T-helper 1 cell treated with Interleukin-12 subunit alpha and Interleukin-12 subunit beta and Interleukin-4 antibody, amounts not matched to agents 30 μg/mL and 1 μg/mL, for 36 hours (primary cell): ENCODE results near the gene MYBPHL.

Experiments used
- H3K27ac Mint-ChIP-seq: one replicate; pipeline ENCODE4 v1.8.0; 2021; ENCODE audit warnings: mild to moderate bottlenecking, mixed read lengths
- H3K27me3 Mint-ChIP-seq: one replicate; pipeline ENCODE4 v1.8.0; 2021; ENCODE audit warnings: low read depth, mixed read lengths
- H3K36me3 Mint-ChIP-seq: one replicate; pipeline ENCODE4 v1.8.0; 2021; ENCODE audit warnings: low read depth, mixed read lengths
- H3K4me1 Mint-ChIP-seq: one replicate; pipeline ENCODE4 v1.8.0; 2021; ENCODE audit warnings: low read depth, mixed read lengths
- H3K4me3 Mint-ChIP-seq: one replicate; pipeline ENCODE4 v1.8.0; 2021; ENCODE audit warnings: mild to moderate bottlenecking, moderate library complexity, mixed read lengths
- H3K9me3 Mint-ChIP-seq: one replicate; pipeline ENCODE4 v1.8.0; 2021; ENCODE audit warnings: mixed read lengths

MYBPHL gene

DNA sequence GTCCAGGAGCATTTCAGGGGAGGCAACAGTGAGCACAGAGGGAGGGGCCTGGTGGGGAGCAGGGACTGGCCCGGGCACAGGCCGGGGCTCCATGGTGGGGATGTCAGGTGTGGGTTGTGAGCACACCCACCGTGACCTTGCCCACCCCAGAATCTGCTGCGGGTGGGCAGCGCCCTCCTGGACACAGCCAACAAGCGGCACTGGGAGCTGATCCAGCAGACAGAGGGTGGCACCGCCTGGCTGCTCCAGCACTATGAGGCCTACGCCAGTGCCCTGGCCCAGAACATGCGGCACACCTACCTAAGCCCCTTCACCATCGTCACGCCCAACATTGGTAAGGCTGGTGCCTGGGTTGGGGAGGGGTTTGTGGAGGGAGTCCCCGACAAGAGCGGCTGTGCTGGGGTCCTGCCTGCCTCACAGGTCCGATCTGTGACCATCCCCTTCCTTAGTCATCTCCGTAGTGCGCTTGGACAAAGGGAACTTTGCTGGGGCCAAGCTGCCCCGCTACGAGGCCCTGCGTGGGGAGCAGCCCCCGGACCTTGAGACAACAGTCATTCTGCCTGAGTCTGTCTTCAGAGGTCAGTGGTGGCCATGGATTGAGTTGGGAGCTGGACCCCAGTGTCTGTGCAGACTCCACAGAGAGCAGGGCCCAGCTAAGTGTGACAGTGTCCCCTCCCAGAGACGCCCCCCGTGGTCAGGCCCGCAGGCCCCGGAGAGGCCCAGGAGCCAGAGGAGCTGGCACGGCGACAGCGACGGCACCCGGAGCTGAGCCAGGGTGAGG, 38.2 kb downstream of the MYBPHL start:
- Mint-ChIP-seq H3K27me3 (no peaks in the 10 kb centered on the region), H3K9me3 (no peaks in the 10 kb centered on the region), H3K36me3 (no peaks in the 10 kb centered on the region), H3K27ac (no peak overlapping the region), H3K4me1 (no peaks in the 10 kb centered on the region), H3K4me3 (no peak overlapping the region)

DNA sequence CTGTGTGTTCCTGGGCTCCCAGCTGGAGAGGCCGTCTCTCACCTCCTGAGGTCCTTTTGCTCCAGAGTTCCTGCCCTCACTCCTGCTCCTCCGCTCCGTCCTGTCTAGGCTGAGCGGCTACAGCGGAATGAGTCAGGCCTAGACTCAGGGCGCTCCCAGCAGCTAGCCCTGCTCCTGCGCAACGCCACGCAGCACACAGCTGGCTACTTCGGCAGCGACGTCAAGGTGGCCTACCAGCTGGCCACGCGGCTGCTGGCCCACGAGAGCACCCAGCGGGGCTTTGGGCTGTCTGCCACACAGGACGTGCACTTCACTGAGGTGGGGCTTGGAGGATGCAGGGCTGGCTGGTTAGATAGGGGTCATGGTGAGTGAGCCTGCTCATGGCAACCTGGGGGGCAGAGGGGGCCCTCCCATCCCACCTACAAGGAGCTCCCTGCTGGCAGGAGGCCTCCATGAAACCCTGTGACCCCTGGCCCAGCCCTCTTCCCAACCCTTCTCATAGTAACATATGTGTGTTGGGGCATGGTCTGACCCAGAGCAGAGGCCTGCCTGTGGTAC, 39.0 kb downstream of the MYBPHL start:
- Mint-ChIP-seq H3K9me3 (no peaks in the 10 kb centered on the region), H3K27ac (no peak overlapping the region), H3K4me3 (no peak overlapping the region), H3K36me3 (no peaks in the 10 kb centered on the region), H3K4me1 (no peaks in the 10 kb centered on the region), H3K27me3 (no peaks in the 10 kb centered on the region)

DNA sequence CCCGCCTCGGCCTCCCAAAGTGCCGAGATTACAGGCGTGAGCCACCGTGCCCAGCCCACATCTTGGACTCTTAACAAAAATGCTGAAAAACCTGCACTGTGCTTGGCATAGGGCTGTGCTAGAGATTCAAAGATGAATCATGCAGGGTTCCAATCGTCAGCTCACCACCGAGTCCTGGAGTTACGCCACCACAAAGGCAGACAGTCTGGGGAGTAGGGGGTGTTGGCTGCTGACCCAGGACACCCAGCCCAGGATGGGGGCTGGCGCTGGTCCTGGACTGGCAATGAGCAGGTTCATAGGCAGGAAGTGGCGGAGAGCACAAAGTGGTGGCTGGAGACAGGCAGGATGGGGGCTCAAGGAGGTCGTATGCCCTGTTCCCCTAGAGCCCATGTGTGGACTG, 39.8 kb downstream of the MYBPHL start:
- no peak overlapping the region for H3K27ac Mint-ChIP-seq

DNA sequence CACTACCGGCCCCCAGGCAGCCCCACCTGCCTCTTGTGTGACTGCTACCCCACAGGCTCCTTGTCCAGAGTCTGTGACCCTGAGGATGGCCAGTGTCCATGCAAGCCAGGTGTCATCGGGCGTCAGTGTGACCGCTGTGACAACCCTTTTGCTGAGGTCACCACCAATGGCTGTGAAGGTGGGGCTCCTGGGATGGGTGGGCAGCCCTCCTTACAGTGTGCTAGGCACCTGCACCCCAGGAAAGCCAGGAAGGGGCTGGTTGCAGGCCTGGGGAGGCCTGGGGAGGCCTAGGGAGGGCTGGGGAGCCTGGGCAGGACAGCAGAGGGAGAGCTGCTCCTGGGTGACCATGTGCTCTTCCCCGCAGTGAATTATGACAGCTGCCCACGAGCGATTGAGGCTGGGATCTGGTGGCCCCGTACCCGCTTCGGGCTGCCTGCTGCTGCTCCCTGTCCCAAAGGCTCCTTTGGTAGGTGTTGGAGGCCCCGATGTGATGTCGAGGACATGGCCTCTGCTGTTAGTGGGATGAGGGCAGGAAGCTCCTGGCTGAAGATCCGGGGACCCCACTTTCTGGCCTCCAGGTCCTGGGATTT, 41.0 kb downstream of the MYBPHL start:
- H3K9me3 Mint-ChIP-seq = no peaks in the 10 kb centered on the region
- H3K4me3 Mint-ChIP-seq = no peak overlapping the region
- H3K36me3 Mint-ChIP-seq = no peaks in the 10 kb centered on the region
- H3K27ac Mint-ChIP-seq = no peak overlapping the region
- H3K27me3 Mint-ChIP-seq = no peaks in the 10 kb centered on the region
- no peaks in the 10 kb centered on the region for H3K4me1 Mint-ChIP-seq

More for the DNA sequence above, 39.8 kb downstream of the MYBPHL start:
- Mint-ChIP-seq H3K36me3 (no peaks in the 10 kb centered on the region), H3K27me3 (no peaks in the 10 kb centered on the region), H3K9me3 (no peaks in the 10 kb centered on the region), H3K4me1 (no peaks in the 10 kb centered on the region), H3K4me3 (no peak overlapping the region)

DNA sequence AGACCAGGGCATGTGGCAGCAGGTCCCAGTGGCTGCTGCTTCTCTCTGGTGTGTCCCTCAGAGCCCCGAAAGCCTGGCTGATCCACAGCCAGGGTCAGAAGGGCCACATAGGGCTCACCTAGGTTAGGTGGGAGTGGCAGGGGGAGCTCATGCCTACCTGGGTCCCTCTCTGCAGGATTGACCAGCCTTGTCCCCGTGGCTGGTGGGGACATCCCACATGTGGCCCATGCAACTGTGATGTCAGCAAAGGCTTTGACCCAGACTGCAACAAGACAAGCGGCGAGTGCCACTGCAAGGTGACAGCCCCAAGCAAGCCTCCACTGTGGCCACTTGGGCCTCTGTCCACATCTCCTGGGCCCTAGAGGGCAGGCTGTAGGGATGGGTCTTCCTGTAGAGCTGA, 41.8 kb downstream of the MYBPHL start:
- Mint-ChIP-seq H3K9me3 (no peaks in the 10 kb centered on the region), H3K4me1 (no peaks in the 10 kb centered on the region), H3K27ac (no peak overlapping the region), H3K27me3 (no peaks in the 10 kb centered on the region), H3K36me3 (no peaks in the 10 kb centered on the region), H3K4me3 (no peak overlapping the region)

DNA sequence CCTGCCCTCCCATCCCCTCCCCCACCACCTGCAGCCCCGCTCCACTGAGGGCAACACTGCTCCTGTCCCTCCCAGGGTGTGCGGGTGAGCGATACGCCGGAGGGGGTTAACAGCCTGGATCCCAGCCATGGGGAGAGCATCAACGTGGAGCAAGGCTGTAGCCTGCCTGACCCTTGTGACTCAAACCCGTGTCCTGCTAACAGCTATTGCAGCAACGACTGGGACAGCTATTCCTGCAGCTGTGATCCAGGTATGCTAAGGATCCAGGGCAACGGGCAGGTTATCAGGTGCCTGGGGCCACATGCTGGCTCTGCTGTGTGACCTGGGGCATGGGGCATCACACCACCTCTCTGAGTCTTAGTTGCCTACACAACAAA, 42.4 kb downstream of the MYBPHL start:
- no peak overlapping the region for H3K27ac Mint-ChIP-seq
- no peaks in the 10 kb centered on the region for H3K27me3 Mint-ChIP-seq
- no peaks in the 10 kb centered on the region for H3K36me3 Mint-ChIP-seq
- no peak overlapping the region for H3K4me3 Mint-ChIP-seq
- H3K4me1 Mint-ChIP-seq = no peaks in the 10 kb centered on the region
- H3K9me3 Mint-ChIP-seq = no peaks in the 10 kb centered on the region

DNA sequence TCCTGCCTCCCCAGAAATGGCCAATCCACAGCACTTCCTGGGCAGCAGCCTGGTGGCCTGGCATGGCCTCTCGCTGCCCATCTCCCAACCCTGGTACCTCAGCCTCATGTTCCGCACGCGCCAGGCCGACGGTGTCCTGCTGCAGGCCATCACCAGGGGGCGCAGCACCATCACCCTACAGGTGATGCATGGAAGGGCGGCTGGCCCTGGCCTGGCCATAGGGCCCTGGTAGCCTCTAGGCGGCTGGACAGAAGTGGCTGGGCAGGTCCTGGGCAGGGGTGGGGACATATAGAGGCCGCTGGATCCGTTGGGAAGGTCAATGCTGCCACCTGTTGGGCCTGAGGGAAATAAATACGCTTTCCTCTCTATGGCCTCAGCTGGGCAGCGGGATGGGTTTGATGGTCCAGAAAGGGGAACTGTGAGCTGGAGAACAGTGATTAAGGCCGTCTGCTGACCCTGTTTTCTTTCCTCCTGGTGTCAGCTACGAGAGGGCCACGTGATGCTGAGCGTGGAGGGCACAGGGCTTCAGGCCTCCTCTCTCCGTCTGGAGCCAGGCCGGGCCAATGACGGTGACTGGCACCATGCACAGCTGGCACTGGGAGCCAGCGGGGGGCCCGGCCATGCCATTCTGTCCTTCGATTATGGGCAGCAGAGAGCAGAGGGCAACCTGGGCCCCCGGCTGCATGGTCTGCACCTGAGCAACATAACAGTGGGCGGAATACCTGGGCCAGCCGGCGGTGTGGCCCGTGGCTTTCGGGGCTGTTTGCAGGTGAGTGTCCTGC, 43.0 kb downstream of the MYBPHL start:
- no peaks in the 10 kb centered on the region for H3K27me3 Mint-ChIP-seq
- no peak overlapping the region for H3K4me3 Mint-ChIP-seq
- no peak overlapping the region for H3K27ac Mint-ChIP-seq

DNA sequence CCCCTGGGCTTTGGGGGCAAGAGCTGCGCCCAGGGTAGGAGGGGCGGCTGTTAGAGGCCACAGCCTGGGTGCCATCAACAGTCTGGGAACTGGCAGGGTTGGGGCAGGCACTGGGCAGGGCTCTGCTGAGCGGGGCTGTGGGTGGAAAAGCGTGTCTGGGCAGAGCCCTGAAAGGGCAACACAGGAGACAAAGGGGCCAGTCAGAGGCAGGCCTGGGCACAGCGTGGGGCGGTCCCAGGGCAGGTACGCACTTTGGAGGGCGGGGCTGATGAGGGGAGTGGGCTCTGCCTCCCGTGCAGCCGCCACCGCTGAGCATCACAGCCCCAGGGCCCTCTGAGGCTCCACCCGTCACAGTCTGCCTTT, 43.6 kb downstream of the MYBPHL start:
- Mint-ChIP-seq H3K4me3 (no peak overlapping the region), H3K9me3 (no peaks in the 10 kb centered on the region), H3K27ac (no peak overlapping the region), H3K27me3 (no peaks in the 10 kb centered on the region), H3K36me3 (no peaks in the 10 kb centered on the region), H3K4me1 (no peaks in the 10 kb centered on the region)

More for the DNA sequence above, 43.0 kb downstream of the MYBPHL start:
- H3K4me1 Mint-ChIP-seq = no peaks in the 10 kb centered on the region
- no peaks in the 10 kb centered on the region for H3K36me3 Mint-ChIP-seq
- no peaks in the 10 kb centered on the region for H3K9me3 Mint-ChIP-seq

DNA sequence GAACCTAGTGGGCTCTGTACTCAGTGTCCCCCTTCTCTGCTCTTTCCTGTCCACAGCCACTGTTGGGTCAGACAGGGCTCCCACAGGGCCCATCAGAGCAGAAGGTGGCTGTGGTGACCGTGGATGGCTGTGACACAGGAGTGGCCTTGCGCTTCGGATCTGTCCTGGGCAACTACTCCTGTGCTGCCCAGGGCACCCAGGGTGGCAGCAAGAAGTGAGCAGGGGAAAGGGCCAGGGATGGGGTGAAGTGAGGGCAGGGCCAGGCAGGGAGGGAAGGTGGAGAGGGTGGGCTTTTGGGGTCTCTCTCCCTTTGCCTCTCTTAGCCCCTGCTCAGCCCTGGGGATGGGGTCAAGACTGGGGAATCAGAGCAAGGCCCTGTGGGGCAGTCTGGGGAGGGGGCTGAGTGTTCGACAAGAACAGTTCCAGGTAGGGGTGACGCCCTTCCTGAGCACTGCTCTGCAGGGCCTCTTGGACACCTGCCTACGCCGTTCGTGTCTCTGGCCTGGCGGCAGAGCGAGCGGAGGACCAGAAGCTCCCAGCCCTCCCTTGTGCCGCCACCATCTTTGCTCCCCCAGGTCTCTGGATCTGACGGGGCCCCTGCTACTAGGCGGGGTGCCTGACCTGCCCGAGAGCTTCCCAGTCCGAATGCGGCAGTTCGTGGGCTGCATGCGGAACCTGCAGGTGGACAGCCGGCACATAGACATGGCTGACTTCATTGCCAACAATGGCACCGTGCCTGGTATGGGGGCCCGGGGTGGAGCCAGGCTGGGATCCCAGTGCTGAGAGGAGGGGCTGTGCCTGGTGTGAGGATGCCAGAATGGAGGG, 44.4 kb downstream of the MYBPHL start:
- no peak overlapping the region for H3K27ac Mint-ChIP-seq
- H3K36me3 Mint-ChIP-seq = no peaks in the 10 kb centered on the region
- H3K9me3 Mint-ChIP-seq = no peaks in the 10 kb centered on the region
- H3K4me3 Mint-ChIP-seq = no peak overlapping the region
- H3K27me3 Mint-ChIP-seq = no peaks in the 10 kb centered on the region
- no peaks in the 10 kb centered on the region for H3K4me1 Mint-ChIP-seq

DNA sequence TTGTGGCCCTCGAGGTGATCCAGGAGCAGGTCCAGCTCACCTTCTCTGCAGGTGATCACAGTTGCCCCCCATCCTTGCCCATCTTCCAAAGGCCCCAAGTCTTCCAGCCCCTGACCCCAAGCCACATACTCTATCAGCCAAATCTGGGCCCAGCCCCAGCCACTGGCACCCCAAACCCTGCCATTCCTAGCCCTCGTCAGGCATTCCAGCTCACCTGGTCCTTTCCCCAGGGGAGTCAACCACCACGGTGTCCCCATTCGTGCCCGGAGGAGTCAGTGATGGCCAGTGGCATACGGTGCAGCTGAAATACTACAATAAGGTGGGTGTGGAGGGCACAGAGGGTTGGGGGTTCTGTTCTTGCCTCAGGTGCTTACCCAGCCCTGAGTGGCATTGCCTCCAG, 45.2 kb downstream of the MYBPHL start:
- no peaks in the 10 kb centered on the region for H3K4me1 Mint-ChIP-seq
- no peaks in the 10 kb centered on the region for H3K27me3 Mint-ChIP-seq
- H3K36me3 Mint-ChIP-seq = no peaks in the 10 kb centered on the region
- H3K9me3 Mint-ChIP-seq = no peaks in the 10 kb centered on the region
- H3K27ac Mint-ChIP-seq = no peak overlapping the region
- H3K4me3 Mint-ChIP-seq = no peak overlapping the region

DNA sequence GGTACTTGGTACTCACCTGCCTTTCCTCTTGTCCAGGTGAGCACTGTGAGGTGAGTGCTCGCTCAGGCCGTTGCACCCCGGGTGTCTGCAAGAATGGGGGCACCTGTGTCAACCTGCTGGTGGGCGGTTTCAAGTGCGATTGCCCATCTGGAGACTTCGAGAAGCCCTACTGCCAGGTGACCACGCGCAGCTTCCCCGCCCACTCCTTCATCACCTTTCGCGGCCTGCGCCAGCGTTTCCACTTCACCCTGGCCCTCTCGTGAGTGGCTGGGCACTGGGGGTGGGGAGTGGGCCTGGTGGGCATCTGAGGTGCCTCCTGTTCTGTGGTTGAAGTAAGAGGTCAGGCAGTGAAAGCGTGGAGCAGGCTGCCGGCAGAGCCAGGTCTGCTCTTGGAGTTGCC, 45.8 kb downstream of the MYBPHL start:
- Mint-ChIP-seq H3K9me3 (no peaks in the 10 kb centered on the region), H3K4me3 (no peak overlapping the region), H3K4me1 (no peaks in the 10 kb centered on the region), H3K27me3 (no peaks in the 10 kb centered on the region), H3K36me3 (no peaks in the 10 kb centered on the region), H3K27ac (no peak overlapping the region)

DNA sequence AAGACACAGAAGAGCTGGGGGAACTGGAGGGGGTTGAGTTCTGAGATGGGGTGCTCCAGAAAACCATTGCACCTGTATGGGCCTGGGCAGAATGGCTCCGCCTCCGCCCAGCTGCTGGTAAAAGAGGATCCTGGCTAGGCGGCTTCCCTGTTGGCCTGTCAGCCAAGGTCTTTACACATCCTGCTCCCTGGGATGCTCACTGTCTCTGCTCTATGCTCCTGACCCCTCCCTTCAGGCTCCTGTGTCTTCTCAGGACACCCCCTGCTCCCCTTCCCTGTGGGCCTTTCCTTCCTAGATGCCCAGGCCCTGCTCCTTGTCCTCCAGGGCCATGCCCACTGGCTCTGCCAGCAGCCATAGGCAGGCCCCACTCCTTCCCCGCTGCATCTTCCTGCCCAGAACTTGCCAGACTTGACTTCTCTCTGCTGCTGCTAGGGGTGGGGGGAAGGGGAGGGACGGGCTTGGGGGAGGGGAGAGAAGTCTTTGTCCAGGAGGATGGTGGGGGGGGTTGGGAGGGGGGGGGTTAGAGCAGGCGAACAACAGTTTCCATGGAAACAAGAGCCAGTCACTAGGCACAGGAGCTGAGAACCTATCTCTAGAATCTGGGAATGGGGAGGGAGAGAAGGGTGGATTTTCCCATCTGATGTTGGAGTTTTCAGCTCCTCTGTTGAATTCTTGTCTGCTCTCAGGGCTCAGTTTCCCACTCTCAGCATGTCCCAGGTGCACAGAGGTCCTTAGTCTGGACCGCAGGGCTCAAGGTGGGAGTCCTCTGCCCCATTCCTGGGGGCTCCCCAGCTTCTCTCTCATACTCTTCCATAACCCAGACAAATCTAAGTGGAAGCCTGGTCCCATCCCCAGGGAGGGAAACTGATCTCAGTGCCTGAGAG, 46.9 kb downstream of the MYBPHL start:
- Mint-ChIP-seq H3K27me3 (no peaks in the 10 kb centered on the region), H3K9me3 (no peaks in the 10 kb centered on the region), H3K4me3 (no peak overlapping the region), H3K27ac (no peak overlapping the region), H3K4me1 (no peaks in the 10 kb centered on the region), H3K36me3 (no peaks in the 10 kb centered on the region)
